HG03039 (cell line): ENCODE measurements around the gene SPRR1B.
"Not testable (repeated sequence)": the region's sequence is repeated elsewhere in the genome, so short reads cannot be mapped to it uniquely, and the experiment has no call there.

Experiments used
- ATAC-seq: cut with Tn5 transposase; IDR thresholded peaks from one replicate; pipeline ENCODE4 v1.9.1; 2021; ENCODE audit warnings: mild to moderate bottlenecking, moderate library complexity; ENCODE audit not compliant: unreplicated experiment

SPRR1B gene, protein sequence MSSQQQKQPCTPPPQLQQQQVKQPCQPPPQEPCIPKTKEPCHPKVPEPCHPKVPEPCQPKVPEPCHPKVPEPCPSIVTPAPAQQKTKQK

DNA sequence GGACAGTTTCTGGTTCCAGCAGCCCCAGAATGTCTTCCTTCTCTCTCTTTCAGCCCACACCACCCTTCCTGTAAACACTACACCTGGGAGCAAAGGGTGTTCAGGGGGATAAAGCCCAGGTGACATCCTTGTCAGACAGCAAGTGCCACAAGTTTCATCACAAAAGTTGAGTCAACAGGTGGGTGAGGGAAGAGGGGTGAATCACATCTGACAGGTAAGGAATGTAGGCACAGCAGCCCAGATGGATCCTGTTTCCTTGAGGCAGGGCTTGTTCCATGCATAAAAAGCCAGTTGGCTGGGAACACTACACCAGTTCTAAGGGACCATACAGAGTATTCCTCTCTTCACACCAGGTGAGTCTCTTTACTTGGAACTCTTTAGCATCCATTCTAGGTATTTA lies at the start of gene SPRR1B:
TSS of gene SPRR1B (plus strand) at position 309 of the 400 bp plus-strand sequence. CDS start 1,143 bp downstream, outside the sequence.
- ATAC-seq, result no peak

DNA sequence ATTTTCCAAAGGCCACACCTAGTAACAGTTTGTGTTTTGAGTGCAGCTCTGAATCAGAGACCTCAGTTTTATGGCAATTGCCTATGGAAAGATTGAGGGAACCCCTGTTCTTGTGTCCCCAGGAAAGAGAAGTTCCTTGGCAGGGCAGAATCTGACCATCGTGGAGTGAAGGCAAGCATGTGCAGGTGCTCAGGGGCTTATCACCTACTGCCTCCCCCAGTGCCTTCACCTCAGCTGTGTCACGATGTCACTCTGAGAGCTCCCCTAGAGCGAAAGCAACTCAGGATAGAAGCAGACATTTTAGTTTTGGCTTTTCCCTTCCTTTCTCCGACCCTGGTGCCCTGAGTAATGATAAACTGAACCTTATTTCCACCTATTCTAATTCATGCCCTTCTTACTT lies 48.9 kb upstream of the SPRR1B start:
- no peak for ATAC-seq

DNA sequence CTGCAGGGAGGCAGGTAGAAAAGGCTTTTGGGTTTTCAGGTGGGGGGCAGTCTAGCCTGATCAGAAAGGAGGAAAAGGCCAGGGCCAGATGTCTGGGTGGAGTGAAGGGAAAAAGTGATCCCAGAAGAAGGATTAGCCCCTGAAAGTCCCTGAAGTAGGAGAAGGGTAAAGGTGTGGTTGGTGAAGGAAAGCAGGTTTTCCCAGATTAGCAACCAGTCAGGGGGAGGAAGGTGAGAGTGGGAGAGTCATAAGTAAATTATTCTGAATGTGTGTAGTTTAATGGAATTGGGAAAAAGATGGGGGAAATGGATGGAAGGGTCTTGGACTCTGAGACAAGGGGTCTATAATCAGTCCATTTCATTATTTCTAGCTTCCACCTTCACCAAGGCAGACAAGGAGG lies 47.8 kb upstream of the SPRR1B start:
- ATAC-seq, result no peak

DNA sequence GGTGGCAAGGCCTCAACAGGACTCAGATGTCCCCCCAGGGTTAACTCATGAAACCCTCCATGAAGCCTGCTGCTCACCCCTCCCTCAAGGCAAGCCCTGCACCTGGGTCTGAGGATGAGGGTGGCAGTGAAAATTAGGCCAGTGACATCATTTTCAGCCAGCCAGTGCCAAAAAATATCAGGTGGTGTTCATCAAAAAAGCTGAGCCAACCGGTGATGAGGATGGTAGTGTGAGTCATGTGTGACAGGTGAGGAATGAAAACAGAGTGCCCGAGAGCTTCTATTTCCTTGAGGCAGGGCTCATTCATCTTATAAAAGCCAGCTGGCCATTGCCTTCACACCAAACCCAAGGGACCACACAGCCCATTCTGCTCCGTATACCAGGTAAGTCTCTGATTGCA lies 47.3 kb upstream of the SPRR1B start, which contains the start of gene SPRR1A:
TSS of gene SPRR1A (plus strand) at position 339 of the 400 bp plus-strand sequence. CDS start 1,150 bp downstream, outside the sequence.
- no peak for ATAC-seq

DNA sequence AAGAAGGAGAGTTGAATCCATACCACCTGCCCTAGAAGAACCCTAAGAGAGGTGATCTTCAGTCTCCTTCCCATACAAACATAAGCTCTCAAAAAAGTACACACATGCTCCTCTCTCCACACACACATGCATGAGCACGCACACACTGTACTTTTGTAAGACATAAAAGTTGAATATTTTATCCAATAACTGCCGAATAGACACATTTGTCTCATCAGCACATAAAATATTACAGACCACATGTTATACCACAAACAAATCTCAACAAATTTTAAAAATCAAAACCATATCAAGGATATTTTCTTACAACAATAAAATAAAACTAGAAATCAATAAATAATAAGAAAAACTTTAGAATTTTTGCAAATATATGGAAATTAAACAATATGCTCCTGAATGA lies 44.4 kb upstream of the SPRR1B start:
- no peak for ATAC-seq

DNA sequence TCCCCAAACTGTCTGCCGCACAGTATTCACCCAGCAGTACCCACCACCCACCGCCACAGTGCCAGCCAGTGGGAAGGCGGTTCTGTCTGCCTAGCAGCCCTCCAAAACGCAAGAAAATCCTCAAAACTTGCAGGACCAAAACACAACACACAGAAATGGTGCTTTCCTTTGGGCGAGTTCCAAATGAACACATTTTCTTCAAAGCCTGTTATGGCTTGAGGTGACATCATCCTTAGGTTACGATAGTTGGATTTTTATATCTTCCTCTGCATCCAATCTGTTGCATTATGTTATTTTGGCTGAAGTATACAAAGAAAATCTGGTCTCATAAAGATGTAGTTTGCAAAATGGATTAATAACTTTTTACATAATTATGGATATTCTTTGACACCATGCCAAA lies 37.8 kb upstream of the SPRR1B start:
- no peak for ATAC-seq

DNA sequence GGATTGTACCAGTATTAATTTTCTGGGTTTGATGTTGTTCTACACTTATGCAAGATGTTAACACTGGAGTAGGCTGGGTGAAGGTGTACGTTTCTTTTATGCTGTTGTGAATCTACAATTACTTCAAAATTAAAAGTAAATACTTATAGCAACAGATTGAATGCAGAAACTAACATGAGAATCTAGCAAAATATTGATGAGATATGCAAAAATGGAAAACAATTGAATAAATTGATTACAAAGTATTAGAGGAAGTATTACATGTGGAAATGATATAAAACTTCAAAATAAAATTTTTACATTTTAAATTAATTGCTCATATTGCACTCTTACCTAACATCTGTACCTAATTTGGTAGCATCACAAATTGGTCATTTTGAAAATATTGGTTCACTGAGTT lies 35.2 kb upstream of the SPRR1B start:
- ATAC-seq, result no peak

DNA sequence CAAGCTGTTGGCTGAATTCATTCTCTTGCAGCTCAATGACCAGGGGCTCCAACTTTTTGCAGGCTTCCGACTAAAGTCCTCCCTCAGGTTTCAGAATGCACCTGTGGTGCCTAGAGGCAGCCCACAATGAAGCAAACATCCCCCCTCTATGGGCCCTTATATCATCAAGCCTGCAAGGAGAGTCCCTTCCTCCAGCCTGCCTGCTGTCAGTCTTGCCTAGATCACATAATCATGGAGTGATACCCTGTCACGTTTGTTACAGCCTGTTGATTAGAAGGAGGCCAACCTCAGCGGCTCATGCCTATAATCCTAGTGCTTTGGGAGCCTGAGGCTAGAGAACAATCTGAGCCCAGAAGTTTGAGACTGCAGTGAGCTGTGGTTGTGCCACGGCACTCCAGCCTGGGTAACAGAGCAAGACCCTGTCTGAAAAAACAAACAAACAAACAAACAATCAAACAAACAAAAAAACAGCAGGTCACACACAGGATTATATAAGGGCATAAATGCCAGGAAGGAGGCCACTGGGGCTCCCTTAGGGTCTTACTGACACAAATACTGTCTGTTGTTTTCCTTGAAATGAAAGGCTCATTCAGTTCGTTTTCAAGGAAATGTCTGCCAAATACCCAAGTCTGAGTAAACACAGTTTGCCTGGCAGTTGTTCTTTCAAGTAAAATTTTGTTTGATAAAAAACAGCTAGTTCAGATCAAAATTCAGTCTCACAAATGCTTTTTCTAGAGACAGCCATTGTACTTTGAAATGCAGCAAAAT lies 34.2 kb upstream of the SPRR1B start:
- no peak for ATAC-seq

DNA sequence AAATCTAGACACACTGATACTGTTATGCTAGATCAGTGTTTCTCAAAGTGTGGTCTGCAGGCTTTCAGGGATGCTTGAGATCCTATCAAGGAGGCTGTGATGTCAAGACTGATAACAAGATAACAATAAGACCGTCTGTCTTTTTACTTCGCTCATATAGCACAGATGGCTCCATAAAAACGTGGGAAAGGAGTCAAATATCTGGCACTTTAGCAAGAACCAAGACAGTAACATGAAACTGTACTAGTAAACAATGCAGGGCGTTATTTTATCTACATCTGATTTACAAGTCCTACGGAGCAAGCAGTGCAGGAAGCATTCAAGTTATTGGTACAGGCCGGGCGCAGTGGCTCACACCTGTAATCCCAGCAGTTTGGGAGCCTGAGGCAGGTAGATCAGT lies 33.1 kb upstream of the SPRR1B start:
- no peak for ATAC-seq

DNA sequence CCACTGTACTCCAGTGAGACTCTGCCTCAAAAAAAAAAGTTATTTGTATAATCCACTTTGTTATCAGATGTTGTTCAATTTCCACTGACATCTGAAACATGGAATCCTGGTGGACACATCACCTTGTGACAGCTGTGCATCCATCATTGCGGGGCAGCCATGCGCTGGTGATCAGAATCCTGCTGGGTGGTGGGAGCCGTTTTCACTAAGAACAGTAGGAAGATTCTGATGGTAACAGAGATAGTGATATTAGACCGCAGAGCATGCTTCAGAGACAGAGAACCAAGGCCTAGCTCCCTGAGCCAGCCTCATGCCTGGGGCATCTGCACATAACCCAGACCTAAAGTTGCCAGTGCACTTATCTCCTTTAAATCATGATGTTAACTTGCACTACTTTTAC lies 32.5 kb upstream of the SPRR1B start:
- ATAC-seq, result no peak

DNA sequence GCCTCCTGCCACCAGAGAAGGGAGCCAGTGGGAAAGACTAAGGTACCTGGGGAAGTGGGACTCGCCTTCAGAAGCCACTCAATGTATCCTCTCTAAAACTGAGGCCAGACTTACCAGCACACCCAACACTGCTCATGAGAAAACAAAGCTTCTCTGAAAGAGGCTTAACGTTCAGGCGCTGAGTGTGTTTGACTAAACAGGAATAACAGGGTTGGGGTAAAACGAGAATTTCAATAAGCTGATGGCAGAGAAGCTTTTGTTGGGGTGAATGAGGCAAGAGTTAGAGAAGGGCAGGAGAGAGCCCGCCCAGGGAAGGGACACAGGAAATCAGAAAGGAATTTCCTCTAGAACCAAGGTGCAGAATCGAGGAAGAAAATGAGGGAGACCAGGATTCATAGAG lies 31.2 kb upstream of the SPRR1B start:
- ATAC-seq, result no peak

DNA sequence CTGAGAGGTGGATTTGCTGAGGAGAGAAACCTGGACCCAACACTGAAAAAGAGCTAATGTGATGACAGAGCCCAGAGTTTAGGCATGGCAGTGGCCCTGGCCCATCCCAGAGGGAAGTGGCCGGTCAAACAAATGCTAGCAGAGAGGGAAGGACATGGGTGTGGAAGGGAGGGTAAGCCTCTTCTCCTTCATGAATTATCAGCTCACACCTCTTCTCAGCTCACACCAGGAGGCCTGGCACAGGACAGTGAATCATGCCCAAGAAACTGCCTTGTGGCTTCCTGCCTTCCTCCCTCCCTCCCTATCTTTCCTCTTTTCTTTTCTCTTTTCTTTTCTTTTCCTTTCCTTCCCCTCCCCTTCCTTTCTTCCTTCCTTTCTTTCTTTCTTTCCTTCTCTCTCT lies 30.7 kb upstream of the SPRR1B start:
- no peak for ATAC-seq

DNA sequence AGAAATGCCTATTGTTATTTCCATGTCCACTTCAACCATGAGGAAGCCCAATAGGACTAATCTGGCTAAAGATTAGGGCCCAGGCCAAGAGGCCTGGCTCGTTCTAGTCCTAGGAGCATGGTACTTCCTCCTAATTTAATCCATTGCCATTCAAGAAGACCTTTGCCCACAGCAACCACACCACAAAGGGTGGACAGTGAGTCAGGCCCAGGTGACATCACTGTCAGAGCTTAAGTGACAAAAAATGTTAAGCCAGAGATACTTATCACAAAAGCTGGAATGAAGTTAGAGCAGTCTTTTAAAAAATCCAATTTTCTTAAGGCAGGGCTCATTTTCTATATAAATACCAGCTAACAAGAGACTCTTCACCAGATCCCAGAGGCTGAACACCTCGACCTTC lies 29.6 kb upstream of the SPRR1B start, which contains the start of gene SPRR3:
TSS of gene SPRR3 (plus strand) at position 368 of the 400 bp plus-strand sequence. CDS start 1,272 bp downstream, outside the sequence.
- ATAC-seq, result no peak

DNA sequence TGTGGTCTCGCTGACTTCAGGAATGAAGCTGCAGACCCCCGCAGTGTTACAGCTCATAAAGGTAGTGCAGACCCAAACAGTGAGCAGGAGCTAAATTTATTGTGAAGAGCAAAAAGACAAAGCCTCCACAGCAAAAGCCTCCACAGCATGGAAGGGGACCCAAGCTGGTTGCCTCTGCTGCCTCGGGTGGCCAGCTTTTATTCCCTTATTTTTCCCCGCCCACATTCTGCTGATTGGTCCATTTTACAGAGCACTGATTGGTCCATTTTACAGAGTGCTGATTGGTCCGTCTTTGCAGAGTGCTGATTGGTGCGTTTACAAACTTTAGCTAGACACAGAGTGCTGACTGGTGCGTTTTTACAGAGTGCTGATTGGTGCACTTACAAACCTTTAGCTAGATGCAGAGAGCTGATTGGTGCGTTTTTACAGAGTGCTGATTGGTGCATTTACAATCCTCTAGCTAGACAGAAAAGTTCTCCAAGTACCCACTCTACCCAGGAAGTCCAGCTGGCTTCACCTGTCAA lies 19.7 kb upstream of the SPRR1B start:
- not testable (repeated sequence) for ATAC-seq

DNA sequence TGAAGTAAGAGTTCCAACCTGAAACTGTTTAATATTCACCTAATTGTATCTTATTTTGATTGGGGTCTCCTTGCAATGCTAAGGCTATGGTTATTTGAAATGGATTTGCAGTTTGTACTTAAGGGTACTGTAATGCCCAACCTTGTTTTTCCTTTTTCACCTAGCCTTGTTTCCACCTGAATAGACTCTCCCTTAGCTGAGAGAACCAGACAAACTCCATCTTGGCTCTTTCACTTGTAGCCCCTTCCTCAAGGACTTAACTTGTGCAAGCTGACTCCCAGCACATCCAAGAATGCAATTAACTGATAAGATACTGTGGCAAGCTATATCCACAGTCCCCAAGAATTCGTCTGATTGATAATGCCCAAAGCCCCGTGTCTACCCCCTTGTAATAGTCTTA lies 9.2 kb upstream of the SPRR1B start:
- ATAC-seq, result not testable (repeated sequence)

DNA sequence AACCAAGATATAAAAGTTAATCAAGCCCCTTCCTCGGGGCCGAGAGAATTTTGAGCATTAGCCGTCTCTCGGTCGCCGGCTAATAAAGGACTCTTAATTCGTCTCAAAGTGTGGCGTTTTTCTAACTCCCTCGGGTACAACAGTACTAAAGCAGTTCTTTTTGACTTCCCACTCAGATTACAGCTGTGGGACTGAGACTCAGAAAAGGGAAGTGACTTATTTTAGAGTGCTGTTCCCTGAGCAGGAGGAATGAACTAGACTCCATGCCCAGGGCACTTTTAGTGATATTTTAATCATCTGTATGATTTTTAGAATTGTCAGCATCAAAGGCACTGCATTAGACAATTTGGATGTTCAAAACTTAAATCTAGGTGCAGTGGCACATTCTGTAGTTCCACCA lies 8.7 kb upstream of the SPRR1B start:
- not testable (repeated sequence) for ATAC-seq

DNA sequence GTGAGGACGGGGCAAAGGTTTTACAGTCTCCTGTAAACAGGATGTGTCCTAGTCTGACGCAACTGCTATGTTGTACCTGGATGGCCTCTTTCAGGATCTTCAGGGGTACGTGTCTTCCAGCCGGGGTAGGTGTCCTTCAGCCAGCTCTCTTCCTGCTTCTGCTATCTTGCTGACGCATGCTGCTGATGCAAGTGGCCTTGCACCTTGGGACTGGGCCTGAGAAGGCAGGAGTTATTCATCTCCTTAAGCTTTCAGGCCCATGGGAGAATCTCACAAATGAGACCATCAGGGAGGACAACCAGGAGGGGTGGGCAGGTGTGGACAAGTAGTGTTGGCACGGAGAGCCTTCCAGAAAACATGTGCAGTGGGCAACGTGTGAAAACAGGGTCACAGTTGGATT lies 7.9 kb upstream of the SPRR1B start:
- ATAC-seq, result no peak

DNA sequence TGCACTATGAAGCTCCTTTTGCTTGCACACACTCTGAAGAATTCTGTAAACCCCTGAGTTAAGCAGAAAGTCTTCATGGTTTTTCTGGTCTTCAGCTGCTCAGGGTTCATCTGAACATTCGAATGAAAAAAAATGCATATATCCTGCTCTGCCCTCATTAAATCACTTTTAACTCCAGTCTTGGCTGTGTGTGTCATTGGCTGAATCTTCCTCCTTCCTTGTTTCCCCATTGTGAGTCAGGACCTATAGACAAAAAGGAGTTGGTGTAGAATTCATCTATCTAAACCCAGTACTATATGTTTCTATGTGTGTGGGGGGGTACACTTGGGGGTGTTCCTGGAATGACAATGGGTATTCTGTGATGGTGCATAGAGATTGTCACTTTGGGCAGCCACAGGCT lies 6.6 kb upstream of the SPRR1B start:
- ATAC-seq, result no peak

DNA sequence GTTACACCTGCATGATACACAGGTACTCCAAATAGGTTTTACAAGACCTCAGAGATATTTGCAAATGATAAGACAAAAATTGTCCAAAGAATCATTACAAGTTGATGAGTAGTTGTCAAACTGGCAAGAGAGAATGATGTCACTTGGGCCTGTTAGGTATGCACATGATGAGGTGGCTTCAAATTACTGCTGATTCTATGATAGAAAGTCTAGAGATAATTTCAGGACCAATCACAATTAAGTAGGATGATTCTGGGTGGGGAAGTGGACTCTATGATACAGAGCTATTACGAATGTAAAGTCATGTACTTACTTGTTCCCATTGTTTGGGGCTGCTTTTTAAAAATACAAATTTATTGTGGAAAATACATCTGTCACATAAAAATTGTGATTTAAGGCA lies 5.2 kb upstream of the SPRR1B start:
- ATAC-seq, result no peak

DNA sequence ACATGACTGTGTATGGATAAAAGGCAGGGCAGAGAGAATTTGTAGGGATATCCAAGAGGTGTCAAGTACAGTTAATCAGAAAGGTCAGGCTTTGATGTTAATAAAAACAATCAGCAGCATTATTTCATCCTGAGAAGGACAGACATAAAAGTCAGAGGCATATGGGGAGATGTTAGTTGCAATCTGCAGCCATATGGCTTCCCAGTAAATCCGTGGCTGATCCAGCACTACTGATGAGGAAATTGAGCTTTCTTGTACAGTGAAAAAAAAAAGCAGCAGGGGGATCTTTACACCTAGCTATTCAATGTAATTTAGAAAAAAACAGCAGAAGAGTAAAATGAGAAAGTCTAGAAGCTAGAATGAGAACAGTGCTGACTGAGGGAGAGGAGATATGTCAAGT lies 2.2 kb upstream of the SPRR1B start:
- ATAC-seq, result no peak

DNA sequence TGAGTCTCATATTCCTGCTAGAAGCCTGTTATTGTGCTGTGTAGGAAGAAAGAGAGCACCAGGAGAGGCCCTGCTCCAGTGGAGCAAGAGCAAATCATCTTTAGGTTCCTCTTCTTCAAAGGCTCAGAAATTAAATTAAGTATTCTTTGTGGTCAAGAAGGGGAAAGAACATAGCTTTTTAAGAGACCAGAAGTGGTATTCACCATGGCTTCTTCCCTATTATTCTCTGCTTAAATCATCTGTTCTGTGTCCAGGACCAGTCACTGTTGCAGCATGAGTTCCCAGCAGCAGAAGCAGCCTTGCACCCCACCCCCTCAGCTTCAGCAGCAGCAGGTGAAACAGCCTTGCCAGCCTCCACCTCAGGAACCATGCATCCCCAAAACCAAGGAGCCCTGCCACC lies 1.1 kb downstream of the SPRR1B start:
- no peak for ATAC-seq

DNA sequence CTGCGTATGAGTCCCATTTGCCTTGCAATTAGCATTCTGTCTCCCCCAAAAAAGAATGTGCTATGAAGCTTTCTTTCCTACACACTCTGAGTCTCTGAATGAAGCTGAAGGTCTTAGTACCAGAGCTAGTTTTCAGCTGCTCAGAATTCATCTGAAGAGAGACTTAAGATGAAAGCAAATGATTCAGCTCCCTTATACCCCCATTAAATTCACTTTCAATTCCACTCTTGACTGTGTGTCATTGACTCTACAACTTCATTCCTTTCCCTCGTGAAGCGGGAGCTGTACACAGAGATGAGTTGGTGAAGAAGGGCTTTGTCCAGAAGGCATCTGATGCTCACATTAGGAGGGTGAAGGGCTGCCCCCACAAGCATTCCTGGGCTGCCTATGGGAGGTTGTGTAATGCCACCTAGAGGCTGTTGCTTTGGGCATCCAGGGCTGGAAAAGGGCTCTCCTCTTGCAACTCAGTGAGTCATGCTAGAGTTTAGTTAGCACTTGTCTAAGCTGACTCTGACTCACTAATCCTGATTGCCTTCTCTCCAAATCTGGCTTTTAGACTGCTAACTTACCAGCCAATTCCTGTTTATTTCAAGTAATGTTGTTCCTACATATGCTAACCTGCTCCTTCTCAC lies 1.8 kb downstream of the SPRR1B start:
- no peak for ATAC-seq
